Ammon's horn (tissue), 1 donor: Measurements from ENCODE around the gene UIMC1.

Source experiments
- DNase-seq: peaks from one replicate; pipeline ENCODE4 v3.0.0-alpha.2; 2016; ENCODE audit warnings: low spot score

The UIMC1 gene

GRCh38 chr5:176952531-176953193, 53.9 kb downstream of the UIMC1 start:
- no peak for DNase-seq

DNA sequence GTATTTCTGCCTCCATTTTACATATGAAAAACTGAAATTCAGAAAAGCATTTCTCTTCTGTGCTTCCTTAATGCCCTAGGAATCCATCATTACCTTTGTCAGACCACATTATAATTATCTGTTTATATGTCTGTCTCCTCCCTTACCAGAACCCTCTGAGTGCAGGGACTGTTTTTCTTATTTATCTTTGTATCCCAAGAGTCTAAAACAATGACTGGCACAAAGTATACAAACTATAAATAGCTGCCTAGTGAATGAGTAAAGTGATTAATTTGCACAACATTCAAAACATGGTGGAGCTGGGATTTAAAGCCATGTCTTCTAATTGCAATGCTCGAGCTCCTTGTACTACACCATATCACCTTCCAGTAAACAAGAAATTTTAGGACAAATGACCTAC, 58.1 kb downstream of the UIMC1 start:
- no peak for DNase-seq

DNA sequence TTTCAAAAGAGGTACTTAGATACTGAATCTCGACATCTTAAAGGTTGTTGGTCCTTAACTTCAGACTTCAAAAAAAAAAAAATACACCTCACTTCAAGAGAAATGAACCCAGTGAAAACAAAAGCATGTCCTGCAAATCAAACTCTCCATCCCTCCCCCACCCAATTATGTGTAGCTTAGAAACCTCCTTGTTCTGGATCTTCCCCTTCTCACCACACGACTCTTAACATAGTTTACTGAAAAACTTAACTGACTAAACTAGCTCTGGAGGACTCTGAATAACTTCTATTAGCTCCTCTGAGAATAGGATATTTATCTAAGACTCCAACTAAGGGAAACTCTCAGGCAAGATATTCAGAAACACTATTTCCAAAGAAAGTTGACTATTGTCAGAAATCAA, 58.7 kb downstream of the UIMC1 start:
- DNase-seq = no peak

DNA sequence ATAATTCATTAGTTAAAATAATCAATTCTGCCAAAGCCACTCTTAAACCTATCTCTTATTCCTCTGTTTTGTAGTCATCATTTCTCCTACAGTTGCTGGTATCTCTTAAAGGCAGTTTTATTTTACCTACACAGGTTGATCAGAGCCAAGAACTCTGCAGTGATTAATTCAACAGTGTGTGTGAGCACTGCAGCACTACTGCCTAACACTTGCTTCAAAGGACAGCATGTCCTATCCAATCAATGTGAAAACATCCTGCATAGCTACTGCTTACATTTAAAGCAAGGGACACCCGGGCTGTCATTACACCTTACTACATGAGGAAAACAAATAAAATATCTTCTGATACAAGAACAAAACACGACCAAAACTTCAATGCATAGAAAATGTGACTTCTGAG, 62.3 kb downstream of the UIMC1 start:
- DNase-seq = peak; percentile 9

GRCh38 chr5:176943816-176944215, 62.8 kb downstream of the UIMC1 start:
- DNase-seq = no peak

DNA sequence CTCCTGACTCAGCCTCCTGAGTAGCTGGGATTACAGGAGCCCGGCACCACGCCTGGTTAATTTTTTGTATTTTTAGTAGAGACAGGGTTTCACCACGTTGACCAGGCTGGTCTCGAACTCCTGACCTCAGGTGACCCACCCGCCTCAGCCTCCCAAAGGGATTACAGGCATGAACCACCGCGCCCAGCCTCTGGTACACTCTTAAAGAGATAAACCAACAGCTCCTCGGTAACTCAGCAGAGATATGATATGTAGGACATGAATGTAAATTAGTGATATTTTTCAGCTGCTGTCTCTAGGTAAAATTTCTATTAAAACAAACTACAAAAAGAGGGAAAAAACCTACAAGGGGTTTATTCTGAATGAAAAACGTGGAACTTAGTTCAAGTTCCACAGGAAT, 64.6 kb downstream of the UIMC1 start:
- DNase-seq = no peak

GRCh38 chr5:176938472-176938871, 68.1 kb downstream of the UIMC1 start:
- DNase-seq = no peak

GRCh38 chr5:176935017-176935416, 71.6 kb downstream of the UIMC1 start:
- no peak for DNase-seq

DNA sequence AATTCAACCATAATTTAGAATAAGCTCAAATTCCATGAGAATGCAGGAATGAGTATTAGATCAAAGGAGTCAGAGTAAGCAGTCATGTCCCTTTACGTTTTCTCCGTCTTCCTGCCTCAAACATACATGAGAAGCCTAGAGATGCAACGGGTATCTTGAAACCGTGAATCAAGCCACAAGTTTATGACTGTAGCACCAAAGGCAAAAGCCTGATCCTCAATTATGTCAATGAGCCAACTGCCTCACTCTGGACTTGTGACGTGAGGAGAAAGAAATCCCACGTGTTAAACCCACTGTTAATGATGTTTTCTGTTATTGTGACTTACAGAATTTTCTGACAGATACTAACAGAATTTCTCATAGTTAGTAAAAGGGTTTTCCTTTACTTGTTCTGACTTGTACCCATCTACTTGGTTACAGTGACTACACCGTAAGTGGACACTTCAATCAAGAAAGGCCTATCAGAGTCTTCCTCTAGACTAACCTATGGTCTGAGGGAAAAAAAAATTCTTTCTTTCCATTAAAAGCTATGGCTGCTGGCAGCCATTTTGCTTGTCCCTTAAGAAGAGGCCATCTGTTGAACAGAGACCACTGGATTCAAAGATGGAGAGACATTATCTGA, 72.2 kb downstream of the UIMC1 start:
- DNase-seq = no peak

GRCh38 chr5:176929654-176930053, 76.9 kb downstream of the UIMC1 start:
- no peak for DNase-seq

GRCh38 chr5:176927562-176927961, 79.0 kb downstream of the UIMC1 start:
- no peak for DNase-seq

DNA sequence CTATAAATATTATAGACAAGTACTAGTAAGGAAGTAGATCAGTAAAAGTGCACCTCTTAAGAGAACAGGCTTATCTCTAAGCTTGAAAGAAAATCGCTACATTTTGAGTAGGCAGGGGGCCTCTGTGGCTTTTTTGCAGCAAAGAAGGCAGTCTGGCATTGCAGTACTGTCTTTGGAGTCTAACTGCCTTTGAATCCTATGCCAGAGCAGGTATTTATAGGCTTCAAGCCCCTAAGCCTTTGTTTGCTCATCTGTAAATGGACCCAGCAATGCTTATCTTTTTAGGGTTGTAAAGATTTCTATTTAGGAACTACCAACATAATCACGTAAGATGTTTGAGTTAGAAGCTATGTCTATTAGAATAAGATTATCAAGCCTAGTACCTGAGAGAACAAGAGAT, 83.8 kb downstream of the UIMC1 start:
- no peak for DNase-seq

DNA sequence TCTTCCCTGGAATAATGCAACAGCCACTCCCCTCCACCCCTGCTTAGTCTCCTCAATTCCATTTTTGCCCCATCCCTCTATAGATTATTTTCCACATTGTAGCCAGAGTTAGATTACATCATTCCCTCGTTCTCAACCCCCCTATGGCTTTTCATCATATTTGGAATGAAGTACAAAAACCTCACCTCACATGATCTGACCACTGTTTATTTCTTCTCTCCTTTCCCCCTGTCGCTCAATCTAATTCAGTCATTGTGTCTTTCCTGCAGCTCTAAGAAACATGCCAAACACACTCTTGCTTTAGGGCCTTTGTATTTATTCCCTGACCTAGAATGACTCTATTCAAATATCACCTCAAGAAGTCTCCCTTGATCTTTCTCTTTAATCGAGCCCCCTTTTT, 84.9 kb downstream of the UIMC1 start:
- DNase-seq = no peak

GRCh38 chr5:176918613-176919012, 88.0 kb downstream of the UIMC1 start:
- no peak for DNase-seq

DNA sequence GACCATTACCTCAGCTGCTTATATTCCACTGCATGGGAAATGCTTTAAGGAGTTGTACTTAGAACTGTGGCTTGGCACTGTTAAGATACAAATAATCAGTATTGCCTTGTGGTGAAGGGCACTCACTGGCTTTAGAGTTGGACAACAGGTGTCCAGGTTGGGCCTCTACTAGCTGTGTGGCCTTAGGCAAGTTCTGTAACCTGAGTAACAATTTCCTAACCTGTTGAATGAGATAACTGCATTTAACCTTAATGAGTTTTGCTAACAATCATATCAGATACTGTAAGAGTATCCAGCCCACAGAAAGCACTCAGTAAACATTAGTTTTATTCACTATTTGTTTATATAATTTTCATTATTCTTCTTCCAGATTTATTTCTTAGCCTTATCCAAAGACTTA, 90.2 kb downstream of the UIMC1 start:
- no peak for DNase-seq

DNA sequence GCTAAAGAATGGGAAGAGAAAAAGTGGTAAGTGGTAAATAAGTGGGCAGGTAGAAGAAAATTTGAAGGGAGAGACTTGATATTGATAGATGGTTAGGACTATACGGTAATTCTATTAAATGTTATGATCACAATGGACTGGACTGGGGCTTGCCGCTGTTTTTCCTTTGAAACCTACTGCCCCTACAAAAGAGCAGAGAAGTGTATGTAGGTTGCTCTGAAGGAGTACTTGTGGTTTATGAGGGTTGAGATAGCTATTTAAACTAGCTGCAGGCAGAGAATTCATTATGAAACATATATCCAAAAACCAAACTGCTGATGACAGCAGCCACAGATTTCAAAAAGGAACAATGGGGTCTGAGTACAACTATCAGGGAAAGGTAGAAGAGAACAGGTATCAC, 90.7 kb downstream of the UIMC1 start:
- no peak for DNase-seq

DNA sequence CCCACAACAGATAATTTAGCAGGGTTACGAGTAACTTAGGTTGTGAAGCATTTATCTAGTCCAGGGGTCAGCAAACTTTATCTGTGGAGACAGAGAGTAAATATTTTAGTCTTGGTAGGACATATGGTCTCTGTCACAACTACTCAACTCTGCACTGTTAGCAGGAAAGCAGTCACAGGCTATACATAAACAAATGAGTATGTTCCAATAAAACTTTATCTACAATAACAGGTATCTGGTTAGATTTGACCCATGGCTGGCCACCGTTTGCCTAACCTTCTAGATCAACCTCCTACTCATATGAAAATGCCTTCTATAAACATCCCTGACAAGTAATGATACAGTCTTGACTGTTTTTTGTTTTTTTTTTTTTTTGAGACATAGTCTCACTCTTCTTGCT, 94.5 kb downstream of the UIMC1 start:
- DNase-seq = no peak

- no peak for DNase-seq
Measured at GRCh38 chr5:176908675-176909368, 97.8 kb downstream of the UIMC1 start.

DNA sequence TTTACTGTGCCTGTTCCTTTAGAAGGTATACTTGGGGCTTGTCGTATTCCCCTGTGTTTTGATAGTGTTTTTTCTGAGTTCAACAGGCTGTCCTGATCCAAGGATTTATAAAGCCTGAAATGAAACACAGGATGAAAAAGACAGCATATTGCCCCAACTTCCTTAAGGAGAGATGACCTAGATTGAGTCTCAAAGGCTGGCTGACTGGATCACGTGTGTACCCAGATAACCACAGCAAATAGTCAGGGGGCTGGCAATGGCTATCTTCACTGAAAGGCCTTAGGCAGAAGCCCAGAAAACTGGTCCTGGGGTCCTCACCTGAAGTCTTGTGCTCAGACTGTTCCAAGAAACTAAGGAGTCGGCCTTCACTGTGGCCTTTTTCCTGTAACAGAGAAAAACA, 99.8 kb downstream of the UIMC1 start:
- no peak for DNase-seq

GRCh38 chr5:176906126-176906525, 100.5 kb downstream of the UIMC1 start:
- no peak for DNase-seq

GRCh38 chr5:176904276-176904675, 102.3 kb downstream of the UIMC1 start:
- DNase-seq = no peak

GRCh38 chr5:176902911-176903664, 103.5 kb downstream of the UIMC1 start:
- DNase-seq = no peak
